ENCODE results near the gene NR1H3. TPM values are rescaled to one million over a fixed set of nuclear protein-coding genes. Genes with fewer than 3 reads are reported as not detected.

The NR1H3 gene
- total RNA-seq, 1 donor = 8.8 TPM

GRCh38 chr11:47258317-47258902 is 614 bp downstream of the NR1H3 start:
- no peak for TF ChIP-seq CTCF (IDR thresholded peaks at IDR 0.05; ENCODE audit: insufficient read depth, low read length)
- DNase-seq (ENCODE audit: low read depth) = no peak
- H3K4me3 ChIP-seq (ENCODE audit: low read depth, low read length) = peak overlapping the region; percentile 48

- DNase-seq (ENCODE audit: low read depth) = peak; percentile 50
- no peak overlapping the region for H3K4me3 ChIP-seq (ENCODE audit: low read depth, low read length)
- peak; percentile 74 for TF ChIP-seq CTCF (IDR thresholded peaks at IDR 0.05; ENCODE audit: insufficient read depth, low read length)
Measured at GRCh38 chr11:47259232-47259977, 1.6 kb downstream of the NR1H3 start.

- no peak for DNase-seq (ENCODE audit: low read depth)
- no peak overlapping the region for H3K4me3 ChIP-seq (ENCODE audit: low read depth, low read length)
- no peak for TF ChIP-seq CTCF (IDR thresholded peaks at IDR 0.05; ENCODE audit: insufficient read depth, low read length)
Measured at GRCh38 chr11:47260366-47260765, 2.6 kb downstream of the NR1H3 start.

- no peak for TF ChIP-seq CTCF (IDR thresholded peaks at IDR 0.05; ENCODE audit: insufficient read depth, low read length)
- no peak overlapping the region for H3K4me3 ChIP-seq (ENCODE audit: low read depth, low read length)
- no peak for DNase-seq (ENCODE audit: low read depth)
Measured at GRCh38 chr11:47261291-47261800, 3.5 kb downstream of the NR1H3 start.

- no peak overlapping the region for H3K4me3 ChIP-seq (ENCODE audit: low read depth, low read length)
- no peak for DNase-seq (ENCODE audit: low read depth)
- no peak for TF ChIP-seq CTCF (IDR thresholded peaks at IDR 0.05; ENCODE audit: insufficient read depth, low read length)
Measured at GRCh38 chr11:47264119-47264518, 6.3 kb downstream of the NR1H3 start.

GRCh38 chr11:47264521-47264920 is 6.7 kb downstream of the NR1H3 start:
- no peak for TF ChIP-seq CTCF (IDR thresholded peaks at IDR 0.05; ENCODE audit: insufficient read depth, low read length)
- no peak overlapping the region for H3K4me3 ChIP-seq (ENCODE audit: low read depth, low read length)
- DNase-seq (ENCODE audit: low read depth) = peak; percentile 29

Data from fibroblast of the aortic adventitia (primary cell).